Natural killer cell treated with Interleukin-12 subunit alpha and Interleukin-12 subunit beta and Interleukin-15 and Interleukin-18, amount 100 ng/mL, for 72 hours (primary cell): ENCODE results near the gene TACSTD2. TPM values are rescaled to one million over a fixed set of nuclear protein-coding genes. Genes with fewer than 3 reads are reported as not detected.
"Not testable (repeated sequence)": the region's sequence is repeated elsewhere in the genome, so short reads cannot be mapped to it uniquely, and the experiment has no call there.

ENCODE experiments used
- ATAC-seq, 2 donors: fragments of 150-1000 bp; cut with Tn5 transposase in 1 of 2; sonication (Bioruptor Pico), chemical (Tn5 transposase) in 1 of 2; 2 replicates each; pipeline ENCODE4 v1.10.0; 2021
- DNase-seq: peaks from one replicate; pipeline ENCODE4 v3.0.0; 2022; ENCODE audit warnings: low spot score
- H3K27ac Mint-ChIP-seq, 2 donors: 1 replicate in 1 of 2; 2 replicates in 1 of 2; pipeline ENCODE4 v1.8.0; 2022; ENCODE audit warnings: mixed read lengths in 2 of 2, mild to moderate bottlenecking in 1 of 2, moderate library complexity in 1 of 2
- H3K27me3 Mint-ChIP-seq, 2 donors: 1 replicate in 1 of 2; 2 replicates in 1 of 2; pipeline ENCODE4 v1.8.0; 2022; ENCODE audit warnings: mixed read lengths in 2 of 2
- H3K36me3 Mint-ChIP-seq: one replicate; pipeline ENCODE4 v1.8.0; 2022; ENCODE audit warnings: mixed read lengths
- H3K4me1 Mint-ChIP-seq, 2 donors: 1 replicate in 1 of 2; 2 replicates in 1 of 2; pipeline ENCODE4 v1.8.0; 2022; ENCODE audit warnings: low read depth in 2 of 2, mixed read lengths in 2 of 2, mild to moderate bottlenecking in 1 of 2
- H3K4me3 Mint-ChIP-seq: one replicate; pipeline ENCODE4 v1.8.0; 2022; ENCODE audit warnings: mixed read lengths
- H3K9me3 Mint-ChIP-seq: 2 replicates; pipeline ENCODE4 v1.8.0; 2022; ENCODE audit warnings: mixed read lengths
- total RNA-seq, 2 donors: library from RNA; stranded (reverse); gene quantifications; one replicate each; pipeline ENCODE4 v1.2.3, GENCODE V29; 2022

Gene TACSTD2
- total RNA-seq, 2 donors from 2014 or later, result not detected

DNA sequence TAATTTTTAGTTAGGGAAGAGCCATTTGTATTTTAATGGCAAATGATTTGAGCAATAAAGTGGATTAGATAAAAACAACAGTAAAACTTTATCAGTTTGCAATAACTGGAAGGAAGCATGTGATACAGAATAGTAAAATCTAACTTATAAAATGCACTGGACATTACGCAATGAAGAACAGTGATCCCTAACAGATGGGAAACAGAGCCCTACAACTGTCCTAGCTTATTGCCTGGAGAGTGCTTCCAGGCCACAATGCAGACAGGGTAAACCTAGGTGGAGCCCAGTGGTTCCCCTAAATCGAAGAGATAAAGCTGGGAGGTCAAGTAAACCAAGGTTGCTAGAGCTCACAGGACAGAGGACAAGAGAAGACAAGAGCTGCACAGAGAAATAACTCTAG is 37.5 kb downstream of the TACSTD2 start:
- Mint-ChIP-seq H3K27me3 (no peaks in the 10 kb centered on the region), H3K9me3 (no peaks in the 10 kb centered on the region), H3K27ac (no peak overlapping the region), H3K4me1 (peaks cover 3 to 8% of the 10 kb centered on the region in 2 donors), H3K36me3 (no peaks in the 10 kb centered on the region), H3K4me3 (no peak overlapping the region)
- ATAC-seq (no peak), DNase-seq (no peak)

GRCh38 chr1:58538821-58539220 is 38.2 kb downstream of the TACSTD2 start:
- no peak overlapping the region for H3K27ac Mint-ChIP-seq
- H3K36me3 Mint-ChIP-seq, result no peaks in the 10 kb centered on the region
- DNase-seq, result no peak

DNA sequence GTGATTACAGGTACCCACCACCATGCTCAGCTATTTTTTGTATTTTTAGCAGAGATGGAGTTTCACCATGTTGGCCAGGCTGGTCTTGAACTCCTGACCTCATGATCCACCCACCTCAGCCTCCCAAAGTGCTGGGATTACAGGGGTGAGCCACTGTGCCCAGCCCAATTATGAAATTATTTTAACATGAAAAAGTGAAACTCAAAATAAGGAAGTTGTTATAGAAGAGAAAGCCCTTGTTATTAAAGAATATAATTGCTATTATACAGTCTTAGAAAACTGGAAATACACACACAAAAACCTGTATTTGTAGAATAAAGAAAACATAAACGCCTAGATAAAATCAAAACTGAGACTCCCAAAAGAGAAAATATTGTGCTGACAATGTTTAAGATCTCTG is 45.2 kb downstream of the TACSTD2 start:
- not testable (repeated sequence) for H3K27ac Mint-ChIP-seq, H3K4me3 Mint-ChIP-seq, H3K36me3 Mint-ChIP-seq, ATAC-seq, DNase-seq, H3K9me3 Mint-ChIP-seq, H3K27me3 Mint-ChIP-seq
- peaks cover 0 to 18% of the 10 kb centered on the region in 2 donors for H3K4me1 Mint-ChIP-seq

More at GRCh38 chr1:58538821-58539220, 38.2 kb downstream of the TACSTD2 start:
- no peak for ATAC-seq
- no peaks in the 10 kb centered on the region for H3K9me3 Mint-ChIP-seq
- H3K4me1 Mint-ChIP-seq, result peaks cover 3 to 8% of the 10 kb centered on the region in 2 donors
- no peak overlapping the region for H3K4me3 Mint-ChIP-seq
- no peaks in the 10 kb centered on the region for H3K27me3 Mint-ChIP-seq

GRCh38 chr1:58529284-58529683 is 47.8 kb downstream of the TACSTD2 start:
- no peaks in the 10 kb centered on the region for H3K9me3 Mint-ChIP-seq
- H3K27ac Mint-ChIP-seq, result peak overlapping the region in 1 of 2 donors; percentile 33
- H3K4me3 Mint-ChIP-seq, result peak overlapping the region; percentile 22
- no peak for DNase-seq
- ATAC-seq, result peak in 1 of 2 donors; percentile 60
- peaks cover 0 to 23% of the 10 kb centered on the region in 2 donors for H3K4me1 Mint-ChIP-seq
- peaks cover 8% of the 10 kb centered on the region for H3K36me3 Mint-ChIP-seq
- H3K27me3 Mint-ChIP-seq, result no peaks in the 10 kb centered on the region

DNA sequence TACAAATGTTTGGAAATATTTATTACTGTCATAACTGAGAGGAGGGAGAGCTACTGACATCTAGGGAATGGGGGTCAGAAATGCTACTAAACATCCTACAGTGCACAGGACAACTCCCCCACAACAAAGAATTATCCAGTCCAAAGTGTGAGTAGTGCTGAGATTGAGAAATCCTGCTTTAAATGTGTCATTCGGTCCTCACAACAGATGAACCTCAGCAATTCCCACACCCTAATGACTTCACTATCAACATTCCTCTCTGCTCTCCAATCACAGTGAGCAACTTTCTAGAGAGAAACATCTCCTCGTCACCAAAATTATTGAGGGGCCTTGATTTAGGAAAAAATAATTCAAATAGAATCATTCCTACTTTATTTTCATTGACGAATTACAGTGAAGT is 48.5 kb downstream of the TACSTD2 start:
- Mint-ChIP-seq H3K27me3 (no peaks in the 10 kb centered on the region), H3K27ac (peak overlapping the region in 1 of 2 donors; percentile 33), H3K4me3 (peak overlapping the region; percentile 10), H3K9me3 (no peaks in the 10 kb centered on the region), H3K4me1 (peaks cover 0 to 26% of the 10 kb centered on the region in 2 donors), H3K36me3 (peaks cover 8% of the 10 kb centered on the region)
- DNase-seq (no peak), ATAC-seq (no peak)

Other genes with a start within 250 kb of the TACSTD2 start
- gene OMA1, start 30.5 kb downstream of the TACSTD2 start, total RNA-seq, result 10 to 100 TPM in 1 of 2 donors, 1 to 10 TPM in 1; 8.7 to 25.9 TPM
- gene MYSM1, start 122.8 kb upstream of the TACSTD2 start, total RNA-seq, result 10 to 100 TPM; 42.1 to 58.4 TPM
- 10 to 100 TPM; 62.2 to 90.1 TPM for gene JUN, start 206.8 kb upstream of the TACSTD2 start, total RNA-seq